ENCODE results near the gene ITIH2. TPM values are rescaled to one million over a fixed set of nuclear protein-coding genes. Genes with fewer than 3 reads are reported as not detected.

Gene ITIH2
- total and polyA plus RNA-seq, 9 of the 15 experiments (the other 6 are each of a cell fraction or from before 2014, with no cell fraction given): 0.66 TPM; not detected in 8

GRCh38 chr10:7787857-7788638, 84.9 kb downstream of the ITIH2 start, which contains the start of the genes ATP5F1C and KIN (continued):
- TF ChIP-seq RB1 (IDR thresholded peaks at IDR 0.05; ENCODE audit: low read depth) (peak; percentile 23; the same call in 1 of the 2 replicates), ZNF395 (CRISPR knock-in tag; IDR thresholded peaks at IDR 0.05) (no peak), MLX (CRISPR knock-in tag; conservative IDR thresholded peaks at IDR 0.05) (no peak), MYC (IDR thresholded peaks at IDR 0.05; ENCODE audit: low read depth, low read length) (peak; percentile 57), MYC (CRISPR knock-in tag; IDR thresholded peaks at IDR 0.05; ENCODE audit: borderline replicate concordance, low read depth) (peak; percentile 42; the same call in 1 of the 2 replicates), ZBTB2 (IDR thresholded peaks at IDR 0.05) (peak; percentile 95), FOXP1 (CRISPR knock-in tag; IDR thresholded peaks at IDR 0.05) (0 out of 2 replicates have a peak, but pooled peaks have one; percentile 9), HBP1 (CRISPR knock-in tag; IDR thresholded peaks at IDR 0.05) (no peak), ZFP36 (IDR thresholded peaks at IDR 0.05; ENCODE audit: low read depth, low read length, partially characterized antibody) (peak; percentile 4), CTCF (IDR thresholded peaks at IDR 0.05 in 2 of 3, conservative IDR thresholded peaks at IDR 0.05 in 1 of 3; ENCODE audit: insufficient read depth in 2 of 3, low read depth in 1 of 3, low read length in 3 of 3) (peak in 1 of 3 experiments; percentile 16; a peak in 1 of 6 replicates), SAP30 (IDR thresholded peaks at IDR 0.05; ENCODE audit: borderline replicate concordance, insufficient read depth, low read depth, low read length, poor library complexity, severe bottlenecking) (peak; percentile 1), MAFK (IDR thresholded peaks at IDR 0.05; ENCODE audit: low read length) (no peak), ZBED1 (IDR thresholded peaks at IDR 0.05) (peak; percentile 39; the same call in 1 of the 2 replicates), KAT7 (CRISPR knock-in tag; IDR thresholded peaks at IDR 0.05; ENCODE audit: borderline replicate concordance) (peak; percentile 96; the same call in 1 of the 2 replicates), RBM39 (optimal IDR thresholded peaks at IDR 0.05; ENCODE audit: low read depth, low read length) (no peak), NRF1 (conservative IDR thresholded peaks at IDR 0.05 in 1 of 2, IDR thresholded peaks at IDR 0.05 in 1 of 2) (peak; percentile 96 to 97), ZBTB9 (CRISPR knock-in tag; IDR thresholded peaks at IDR 0.05) (no peak), KDM5B (IDR thresholded peaks at IDR 0.05; ENCODE audit: insufficient replicate concordance, low read depth, low read length) (peak; percentile 95)

Measured in K562 (cell line).